HFF-Myc (cell line): Measurements from ENCODE around the gene MAML2.

Experiments
- DNase-seq: peaks from one replicate; pipeline ENCODE4 v3.0.0-alpha.2; 2011; ENCODE audit warnings: low read depth; ENCODE audit errors: extremely low read depth
- H3K4me3 ChIP-seq: replicated peaks from 2 replicates; pipeline ENCODE4 v1.5.1; 2011; ENCODE audit warnings: low read depth, mild to moderate bottlenecking, control low read depth, low read length
- CTCF ChIP-seq: IDR thresholded peaks from 2 replicates; pipeline ENCODE4 v1.5.1; 2012; ENCODE audit warnings: mild to moderate bottlenecking, low read depth, low read length, control low read depth; ENCODE audit errors: missing control alignments

The MAML2 gene

GRCh38 chr11:96023275-96023674 is 319.7 kb downstream of the MAML2 start:
- TF ChIP-seq CTCF = no peak

GRCh38 chr11:96021901-96022650 is 320.9 kb downstream of the MAML2 start:
- no peak overlapping the region for H3K4me3 ChIP-seq
- no peak for TF ChIP-seq CTCF
- no peak for DNase-seq

More at GRCh38 chr11:96023275-96023674, 319.7 kb downstream of the MAML2 start:
- DNase-seq = no peak
- H3K4me3 ChIP-seq = no peak overlapping the region

- DNase-seq = no peak
- no peak overlapping the region for H3K4me3 ChIP-seq
- no peak for TF ChIP-seq CTCF
Observed at GRCh38 chr11:96019810-96020747, 322.9 kb downstream of the MAML2 start.

GRCh38 chr11:96019281-96019680 is 323.7 kb downstream of the MAML2 start:
- DNase-seq = no peak
- no peak for TF ChIP-seq CTCF
- H3K4me3 ChIP-seq = no peak overlapping the region

- H3K4me3 ChIP-seq = no peak overlapping the region
- DNase-seq = no peak
- no peak for TF ChIP-seq CTCF
Observed at GRCh38 chr11:96017856-96018255, 325.1 kb downstream of the MAML2 start.

GRCh38 chr11:96016978-96017502 is 326.0 kb downstream of the MAML2 start:
- H3K4me3 ChIP-seq = no peak overlapping the region
- DNase-seq = no peak
- no peak for TF ChIP-seq CTCF
